GM19023 (cell line): ENCODE results near the gene ADAD1.

Experiments
- ATAC-seq: cut with Tn5 transposase; IDR thresholded peaks from one replicate; pipeline ENCODE4 v1.9.1; 2021; ENCODE audit warnings: mild to moderate bottlenecking, moderate library complexity; ENCODE audit not compliant: unreplicated experiment

Gene ADAD1

DNA sequence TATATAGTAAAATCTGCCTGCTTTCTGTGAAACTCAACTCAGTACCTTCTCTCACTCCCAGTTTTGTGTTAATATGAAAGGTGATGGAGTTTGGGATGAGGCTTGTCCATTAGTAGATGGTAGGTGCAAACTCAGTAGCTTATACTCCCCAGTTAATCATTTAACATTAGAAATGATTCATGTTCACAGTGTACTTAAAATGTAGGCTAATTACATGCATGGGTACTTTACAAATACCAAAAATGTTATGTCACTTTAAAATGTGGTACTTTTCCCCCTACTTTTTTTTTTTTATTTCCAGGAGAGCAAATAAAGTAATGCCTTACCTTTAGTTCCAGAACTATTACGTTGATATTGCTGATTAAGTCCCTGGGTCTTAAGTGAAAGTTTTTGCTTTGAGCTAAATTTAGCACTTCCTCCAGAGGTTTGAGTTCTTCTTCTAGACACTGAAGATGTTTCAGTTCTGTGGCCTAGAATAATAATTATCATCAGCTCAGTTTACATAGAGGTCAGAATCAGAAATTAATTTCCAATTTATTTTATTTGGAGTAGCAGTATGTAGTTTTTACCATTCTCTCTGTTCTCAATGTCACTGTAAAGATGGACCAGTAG is 74.7 kb downstream of the ADAD1 start:
- no peak for ATAC-seq

DNA sequence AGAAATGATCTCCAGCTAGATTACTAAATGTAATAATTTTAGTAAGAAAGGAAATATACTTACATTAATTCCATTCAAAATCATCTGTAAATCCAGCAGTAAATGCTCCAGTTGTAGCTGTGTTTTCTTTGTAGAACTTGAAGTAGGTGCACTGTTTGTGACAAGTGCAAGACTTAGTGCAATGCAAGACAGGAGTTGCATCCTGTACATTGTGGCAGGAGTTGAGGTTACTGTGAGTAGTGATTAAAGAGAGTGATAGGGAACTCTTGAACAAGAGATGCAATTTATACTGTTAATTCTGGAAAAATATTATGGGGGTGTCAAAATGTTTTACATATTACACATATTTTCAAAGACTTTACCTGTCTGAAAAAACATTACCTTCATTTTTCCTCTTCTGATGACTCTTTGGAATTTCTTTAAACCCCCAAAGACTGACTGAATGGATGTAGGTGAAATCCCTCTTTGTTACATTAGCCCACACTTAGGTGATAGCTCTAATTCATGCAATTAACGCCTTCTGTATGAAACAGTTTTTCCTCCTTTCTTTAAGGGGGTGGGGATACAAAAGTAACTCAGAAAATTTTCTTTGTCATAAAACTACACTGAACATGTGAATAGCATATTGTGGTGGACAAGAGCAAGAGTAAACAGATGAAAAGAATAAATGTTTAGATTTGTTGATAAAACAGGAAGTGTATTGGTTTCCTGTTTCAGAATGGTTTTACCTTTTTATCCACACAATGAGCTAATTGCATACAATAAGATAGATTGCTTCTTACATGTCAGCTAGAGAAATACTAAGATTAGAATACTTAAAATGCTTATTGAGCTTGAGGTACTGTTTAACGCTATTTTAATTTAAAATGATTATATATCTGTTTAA is 77.7 kb downstream of the ADAD1 start, which contains the start of gene IL2:
Gene IL2 (minus strand): TSS at position 495 of the 886 bp plus-strand sequence. CDS start 285 bp downstream, at position 210.
- ATAC-seq, result no peak

DNA sequence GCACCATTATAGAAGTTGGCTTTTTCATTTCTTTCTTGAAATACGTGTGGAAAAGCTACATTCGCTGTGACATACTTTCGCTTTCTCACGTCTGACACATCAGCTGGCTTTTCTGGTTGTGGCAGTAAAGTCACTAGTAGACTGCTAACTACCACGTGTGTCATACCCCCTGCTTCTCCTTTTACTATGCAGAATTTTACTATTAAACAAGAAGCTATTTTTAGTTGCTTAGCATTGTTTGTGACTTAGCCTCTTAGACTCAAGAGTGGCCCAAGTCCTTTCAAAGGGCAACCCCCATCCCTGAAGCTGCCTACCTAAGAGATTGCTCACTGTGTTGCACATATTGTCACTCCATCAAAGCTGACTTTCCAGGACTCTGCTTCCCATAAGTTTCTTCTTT is 79.8 kb downstream of the ADAD1 start:
- peak; percentile 70 for ATAC-seq

DNA sequence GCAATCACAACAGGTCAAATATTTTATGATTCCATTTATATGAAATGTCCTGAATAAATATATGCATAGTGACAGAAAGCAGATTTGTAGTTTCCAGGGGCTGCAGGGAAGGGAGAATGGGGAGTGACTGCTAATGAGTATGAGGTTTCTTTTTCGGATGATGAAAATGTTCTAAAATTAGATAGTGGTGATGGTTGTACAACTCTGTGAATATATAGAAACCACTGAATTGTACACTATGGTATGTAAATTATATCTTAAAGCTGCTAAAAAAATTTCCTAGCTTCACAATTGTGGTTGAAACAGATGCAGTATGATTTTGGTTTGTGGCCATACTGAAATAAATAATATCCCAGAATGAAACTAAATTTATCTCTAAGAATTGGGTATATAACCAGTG is 90.6 kb downstream of the ADAD1 start:
- ATAC-seq, result no peak

DNA sequence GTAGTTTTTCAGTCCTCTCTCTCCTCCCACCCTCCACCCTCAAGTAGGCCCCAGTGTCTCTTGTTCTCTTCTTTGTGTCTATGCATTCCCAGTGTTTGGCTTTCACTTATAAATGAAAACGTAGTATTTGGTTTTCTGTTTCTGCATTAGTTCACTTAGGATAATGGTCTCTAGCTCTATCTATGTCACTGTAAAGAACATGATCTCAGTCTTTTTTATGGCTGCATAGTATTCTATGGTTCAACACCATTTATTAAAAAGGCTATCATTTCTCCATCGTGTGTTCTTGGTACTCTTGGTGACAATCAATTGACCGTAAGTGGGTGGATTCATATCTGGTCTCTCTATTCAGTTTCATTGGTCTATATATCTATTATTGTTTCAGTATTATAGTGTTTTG is 96.4 kb downstream of the ADAD1 start:
- ATAC-seq, result no peak

DNA sequence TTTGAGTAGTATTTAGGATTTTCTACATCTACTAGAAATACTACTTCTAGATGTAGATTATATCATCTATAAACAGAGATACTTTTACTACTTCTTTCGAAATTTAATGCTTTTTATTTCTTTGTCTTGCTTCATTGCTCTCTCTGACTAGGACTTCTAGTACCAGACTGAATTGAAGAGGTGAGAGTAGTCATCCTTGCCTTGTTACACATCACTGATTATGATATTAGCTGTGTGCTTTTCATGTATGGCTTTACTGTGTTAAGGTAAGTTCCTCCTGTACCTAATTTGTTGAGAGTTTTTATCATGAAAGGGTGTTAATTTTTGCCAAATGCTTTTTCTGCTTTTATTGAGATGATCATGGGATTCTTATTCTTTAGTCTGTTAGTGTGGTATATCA is 97.3 kb downstream of the ADAD1 start:
- ATAC-seq, result no peak

DNA sequence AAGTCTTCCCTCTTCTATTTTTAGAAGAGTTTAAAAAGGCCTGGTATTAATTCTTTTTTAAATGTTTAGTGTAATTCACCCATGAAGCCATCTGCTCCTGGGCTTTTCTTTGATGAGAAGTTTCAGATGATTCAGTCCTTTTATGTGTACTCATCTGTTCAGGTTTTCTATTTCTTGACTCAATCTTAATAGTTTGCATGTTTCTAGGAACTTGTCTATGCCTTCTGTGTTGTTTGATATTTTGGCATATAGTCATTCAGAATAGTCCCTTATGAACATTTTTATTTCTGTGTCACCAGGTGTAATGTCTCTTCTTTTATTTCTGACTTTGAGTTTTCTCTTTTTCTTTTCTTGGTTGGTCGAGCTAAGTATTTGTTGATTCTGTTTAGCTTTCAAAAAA is 97.9 kb downstream of the ADAD1 start:
- ATAC-seq, result no peak
